A549 (cell line): ENCODE measurements around the gene SMIM36.

ENCODE experiments used
- CEBPB ChIP-seq, 2 experiments: fragments of >200 bp in 1 of 2; sonication (Bioruptor Twin) in 1 of 2; formaldehyde crosslinking in 1 of 2; IDR thresholded peaks; 2 replicates each; pipeline ENCODE4 v1.6.1; 2012 to 2016
- CHD4 ChIP-seq: fragments of 200-600 bp; sonication (generic); IDR thresholded peaks from 2 replicates; pipeline ENCODE4 v1.6.1; 2016; ENCODE audit warnings: antibody characterized with exemption, mild to moderate bottlenecking, borderline replicate concordance
- CTCF ChIP-seq: fragments of >200 bp; sonication (Bioruptor Twin); formaldehyde crosslinking; IDR thresholded peaks from 3 replicates; pipeline ENCODE4 v1.5.1; 2016
- JUN ChIP-seq, 2 experiments: fragments of >200 bp; sonication (Bioruptor Twin); formaldehyde crosslinking; IDR thresholded peaks; 2 replicates in 1 of 2; 3 replicates in 1 of 2; pipeline ENCODE4 v1.6.1; 2016 to 2017
- JUNB ChIP-seq: fragments of >200 bp; sonication (Bioruptor Twin); formaldehyde crosslinking; IDR thresholded peaks from 2 replicates; pipeline ENCODE4 v1.6.1; 2016
- POLR2A ChIP-seq: IDR thresholded peaks from 2 replicates; pipeline ENCODE4 v1.6.1; 2012; ENCODE audit warnings: mild to moderate bottlenecking, low read length
- RCOR1 ChIP-seq: fragments of 150-350 bp; IDR thresholded peaks from 2 replicates; pipeline ENCODE4 v1.6.1; 2014; ENCODE audit warnings: antibody characterized with exemption, low read length, low read depth
- USF2 ChIP-seq: fragments of 450-650 bp; IDR thresholded peaks from 2 replicates; pipeline ENCODE4 v1.6.1; 2014; ENCODE audit warnings: antibody characterized with exemption
- ZSCAN20 ChIP-seq: fragments of 250-450 bp; sonication (Bioruptor Pico); IDR thresholded peaks from 2 replicates; pipeline ENCODE4 v1.8.0; 2022; ENCODE audit warnings: mild to moderate bottlenecking, moderate library complexity

DNA sequence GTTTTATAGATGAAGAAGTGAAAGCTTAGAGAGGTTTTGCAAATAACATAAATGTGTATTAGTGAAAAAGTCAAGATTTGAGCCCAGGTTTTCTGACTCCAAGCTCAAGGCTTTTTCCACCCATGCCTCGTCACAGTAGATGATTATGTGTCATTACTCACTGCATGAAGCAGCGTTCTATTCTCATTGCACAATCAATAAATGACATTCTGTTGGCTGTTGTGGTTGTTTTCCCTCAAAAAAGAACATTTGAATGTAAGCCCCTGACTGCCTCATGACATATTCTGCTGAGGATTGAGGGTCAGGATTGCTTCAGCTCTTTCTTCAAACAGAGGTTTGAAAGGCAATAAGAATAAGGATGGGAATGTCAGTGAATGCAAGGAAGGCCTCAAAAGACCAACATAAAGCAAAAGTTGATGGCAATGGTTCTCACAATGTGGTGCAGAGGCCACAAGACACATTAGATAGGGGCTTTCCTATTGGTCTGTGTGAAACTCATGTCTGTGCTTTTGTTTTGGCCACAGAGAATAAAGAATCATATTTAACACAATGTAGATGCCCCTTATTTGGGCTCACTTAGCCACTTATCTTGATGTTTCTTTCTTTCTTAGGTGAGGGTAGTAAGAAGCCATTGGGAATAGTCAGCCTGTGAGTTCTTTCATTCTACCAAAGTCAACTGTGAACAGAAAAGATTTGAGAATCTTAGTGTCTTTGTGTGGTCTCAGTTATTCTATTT, 84.2 kb downstream of the SMIM36 start:
- TF ChIP-seq JUN (IDR thresholded peaks at IDR 0.05) (no peak), RCOR1 (no peak), POLR2A (no peak), CTCF (no peak), CHD4 (no peak), CEBPB (IDR thresholded peaks at IDR 0.05) (peak; percentile 7 to 30; a peak in 1 of 4 replicates), ZSCAN20 (CRISPR knock-in tag) (no peak), JUNB (no peak), USF2 (no peak)
